ENCODE results near the gene DNAH1. TPM values are rescaled to one million over a fixed set of nuclear protein-coding genes. Genes with fewer than 3 reads are reported as not detected.

The DNAH1 gene
- total RNA-seq, 2 donors from 2014 or later = 24.3 to 35.4 TPM

DNA sequence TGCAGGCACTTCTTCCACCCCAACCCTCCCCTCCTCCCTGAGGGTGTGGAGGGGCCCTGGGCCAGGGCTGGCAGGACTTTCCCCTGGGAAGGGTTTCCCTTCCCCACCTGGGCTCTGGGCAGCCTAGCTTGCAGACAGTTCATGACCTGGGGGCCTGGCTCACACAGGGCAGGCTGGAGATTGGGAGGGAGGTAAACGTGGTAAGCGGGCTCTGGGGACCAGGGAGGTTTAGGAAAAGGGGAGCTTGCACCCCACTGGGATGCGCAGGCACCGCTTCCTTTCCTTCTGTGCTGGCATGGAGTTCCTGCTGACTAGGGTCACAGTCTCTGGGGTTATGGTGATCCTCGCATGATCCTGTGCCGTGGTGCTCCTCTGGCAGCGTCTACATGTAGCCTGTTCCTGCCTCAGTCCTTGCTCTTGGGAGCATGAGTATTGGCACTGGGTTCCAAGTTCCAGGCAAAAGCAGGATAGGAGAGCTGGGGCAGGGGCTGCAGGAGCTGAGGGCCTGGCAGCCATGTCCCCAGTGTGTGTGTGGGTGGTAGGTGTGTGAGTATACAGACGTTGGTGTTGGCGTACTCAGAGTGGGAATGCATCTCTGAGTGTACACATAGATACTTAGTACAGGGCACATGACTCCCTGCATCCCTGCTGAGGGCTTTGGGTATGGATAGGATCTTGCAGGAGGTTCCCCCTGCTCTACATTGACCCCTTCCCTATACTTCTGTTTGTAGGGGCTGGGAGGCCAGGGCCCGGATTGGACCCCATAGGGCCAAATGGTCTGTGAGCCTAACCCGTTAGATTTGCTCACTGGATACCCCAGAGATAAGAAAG, 21.6 kb upstream of the DNAH1 start:
- Mint-ChIP-seq H3K4me1 (ENCODE audit: low read depth in 2 of 2) (peaks cover 12 to 25% of the 10 kb centered on the region in 2 donors), H3K9me3 (no peaks in the 10 kb centered on the region), H3K4me3 (no peak overlapping the region), H3K27ac (no peak overlapping the region), H3K27me3 (no peaks in the 10 kb centered on the region), H3K36me3 (no peaks in the 10 kb centered on the region)
- DNase-seq (ENCODE audit: low spot score) (no peak), ATAC-seq (no peak)

DNA sequence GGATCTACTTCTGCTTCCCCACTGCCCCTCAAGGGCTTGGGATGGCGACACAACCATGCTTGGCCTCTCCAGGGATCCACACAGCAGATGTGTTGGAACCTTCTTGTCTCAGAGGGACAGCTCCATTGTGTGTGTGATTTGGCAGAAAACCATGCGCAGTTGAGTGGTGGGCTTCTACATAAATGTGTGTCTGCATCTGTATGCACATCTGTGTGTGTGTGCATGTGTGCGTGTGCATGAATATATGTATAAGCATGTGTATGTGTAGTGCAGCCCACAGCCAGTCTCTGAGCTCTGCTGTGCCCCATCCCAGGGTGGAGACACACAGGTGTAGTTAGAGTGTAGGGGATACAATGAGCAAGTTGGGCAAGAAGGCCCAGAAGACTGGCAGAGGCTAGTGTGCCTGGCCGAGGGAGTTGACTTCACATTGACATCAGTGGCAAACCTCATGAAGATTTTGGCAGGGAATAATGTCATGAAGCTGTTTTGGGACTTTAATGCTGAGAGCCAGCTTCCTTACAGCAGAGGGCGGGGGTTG, 20.4 kb upstream of the DNAH1 start:
- Mint-ChIP-seq H3K4me1 (ENCODE audit: low read depth in 2 of 2) (peaks cover 12 to 25% of the 10 kb centered on the region in 2 donors), H3K9me3 (no peaks in the 10 kb centered on the region), H3K36me3 (no peaks in the 10 kb centered on the region), H3K27me3 (no peaks in the 10 kb centered on the region), H3K27ac (no peak overlapping the region), H3K4me3 (no peak overlapping the region)
- DNase-seq (ENCODE audit: low spot score) = no peak
- ATAC-seq = no peak

DNA sequence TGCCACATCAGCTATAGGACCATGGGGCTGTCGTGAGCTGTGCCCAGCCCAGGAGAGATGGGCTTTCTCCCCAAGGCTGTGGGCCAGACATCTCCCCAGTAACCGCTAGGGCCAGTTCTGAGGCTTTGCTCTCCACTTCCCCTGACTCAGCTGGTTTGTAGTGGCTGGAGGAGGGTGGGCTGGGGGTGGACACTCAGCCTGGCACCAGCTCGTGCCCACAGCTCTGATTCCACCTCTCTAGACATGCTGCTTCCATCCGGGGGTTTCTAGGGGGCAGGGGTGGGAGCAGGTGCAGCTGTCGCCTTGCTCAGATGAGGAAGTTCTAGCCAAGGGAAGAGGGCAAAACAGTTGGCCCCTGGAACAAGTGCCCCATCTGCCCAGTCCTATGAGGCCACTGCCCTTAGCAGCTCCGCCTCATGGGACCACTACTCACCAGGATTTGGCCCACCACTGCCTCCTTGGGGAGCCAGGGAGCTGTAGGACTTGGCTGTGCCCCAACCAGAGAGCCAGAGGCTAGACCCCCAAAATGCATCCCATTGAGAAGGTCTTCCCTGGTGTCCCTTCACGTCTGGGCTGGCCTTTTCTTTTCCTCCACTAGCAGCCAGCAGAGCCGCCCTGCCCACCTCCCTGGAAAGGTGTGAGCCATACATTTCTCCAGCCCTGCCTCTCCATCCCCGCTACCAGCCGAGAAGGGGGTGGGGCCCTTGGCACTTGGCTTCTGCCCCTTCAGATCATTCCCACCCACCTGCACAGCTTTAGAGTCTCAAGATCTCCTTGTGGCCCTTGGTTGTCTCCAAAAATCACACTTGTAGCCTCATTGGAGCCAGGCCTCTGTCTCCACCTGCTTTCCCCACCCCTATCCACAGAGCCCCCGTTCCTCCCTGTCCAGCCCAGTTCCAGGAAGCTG, 18.6 kb upstream of the DNAH1 start:
- no peak overlapping the region for H3K4me3 Mint-ChIP-seq
- H3K4me1 Mint-ChIP-seq (ENCODE audit: low read depth in 2 of 2) = peaks cover 5 to 18% of the 10 kb centered on the region in 2 donors
- H3K27me3 Mint-ChIP-seq = no peaks in the 10 kb centered on the region
- H3K27ac Mint-ChIP-seq = peak overlapping the region in 1 of 2 donors; percentile 30
- H3K36me3 Mint-ChIP-seq = no peaks in the 10 kb centered on the region
- DNase-seq (ENCODE audit: low spot score) (no peak), ATAC-seq (no peak)
- H3K9me3 Mint-ChIP-seq = no peaks in the 10 kb centered on the region

DNA sequence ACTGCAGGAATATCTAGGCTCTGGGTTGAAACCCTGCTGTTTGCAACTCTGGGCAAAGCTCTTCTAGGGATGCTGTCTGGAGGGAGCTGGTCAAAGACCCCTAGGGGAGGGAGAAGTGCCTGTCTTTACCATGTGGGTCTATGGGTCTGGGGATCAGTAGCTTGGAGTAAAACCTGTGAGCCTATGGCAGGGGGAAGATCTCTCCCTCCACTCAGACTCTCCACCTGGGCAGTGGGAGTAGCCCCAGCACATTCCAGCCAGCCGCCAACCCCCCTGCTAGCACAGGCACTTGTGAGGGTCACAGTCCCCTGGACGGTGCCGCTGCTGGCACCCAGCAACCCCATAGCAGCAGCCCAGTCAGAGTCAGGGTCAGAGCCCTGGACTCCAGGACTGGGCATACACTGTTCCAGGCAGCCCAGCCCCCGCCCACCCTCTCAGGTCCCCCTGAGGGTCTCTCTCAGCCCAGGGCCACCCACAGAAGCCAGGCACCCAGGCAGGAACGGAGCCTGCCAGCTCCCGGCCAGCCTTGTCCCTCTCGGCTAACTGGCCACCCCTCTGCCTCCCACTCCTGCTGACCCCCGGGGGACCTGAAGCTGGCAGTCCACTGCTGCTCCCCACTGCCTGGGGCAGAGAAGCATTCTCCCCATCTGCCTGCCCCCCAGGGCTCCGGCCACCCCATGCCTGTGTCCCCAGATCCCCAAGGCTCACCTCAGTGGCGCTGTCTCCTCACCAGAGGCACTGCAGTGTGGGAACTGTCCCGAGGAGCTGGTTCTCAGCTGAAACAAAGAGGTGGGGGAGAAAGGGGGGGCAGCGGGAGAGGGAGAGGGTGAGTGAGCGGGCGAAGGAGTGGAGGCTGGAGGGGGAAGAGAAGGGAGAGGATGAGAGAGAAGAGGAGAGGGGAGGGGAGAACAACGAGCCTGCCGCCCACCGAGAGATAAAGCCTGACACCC, 17.7 kb upstream of the DNAH1 start:
- no peak for DNase-seq (ENCODE audit: low spot score)
- no peaks in the 10 kb centered on the region for H3K9me3 Mint-ChIP-seq
- H3K4me1 Mint-ChIP-seq (ENCODE audit: low read depth in 2 of 2) = peaks cover 5 to 18% of the 10 kb centered on the region in 2 donors
- H3K4me3 Mint-ChIP-seq = no peak overlapping the region
- no peak for ATAC-seq
- no peaks in the 10 kb centered on the region for H3K36me3 Mint-ChIP-seq
- H3K27ac Mint-ChIP-seq = peak overlapping the region in 1 of 2 donors; percentile 73
- no peaks in the 10 kb centered on the region for H3K27me3 Mint-ChIP-seq

DNA sequence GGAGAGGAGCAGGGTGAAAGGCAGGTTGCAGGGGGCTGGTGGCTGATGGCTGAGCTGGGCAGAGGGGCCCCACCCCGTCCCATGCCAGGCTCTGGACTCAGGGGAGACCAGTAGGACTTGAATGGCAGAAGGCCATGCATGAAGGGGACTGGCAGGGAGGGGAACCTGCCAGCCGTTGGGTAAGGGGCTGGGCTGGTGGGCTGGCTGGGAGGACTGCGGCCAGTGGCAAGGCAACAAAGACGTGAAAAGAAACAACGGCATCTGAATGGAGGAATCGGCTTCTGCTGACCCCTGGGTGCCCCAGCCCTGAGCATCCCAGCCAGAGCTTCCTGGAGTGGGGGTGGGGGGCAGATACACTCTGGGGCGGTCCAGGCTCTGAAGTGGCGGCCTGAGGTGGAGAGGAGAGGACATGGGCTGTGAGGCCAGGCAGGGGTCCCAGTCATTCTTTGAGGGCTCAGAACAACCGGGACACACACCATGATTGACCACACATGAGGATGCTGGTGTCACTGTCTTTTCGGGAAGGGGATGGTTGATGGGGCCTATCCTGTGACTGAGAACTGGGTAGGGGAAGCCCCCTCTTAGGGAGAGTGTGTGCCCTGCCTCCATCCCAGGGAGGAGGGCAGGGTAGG, 16.8 kb upstream of the DNAH1 start:
- Mint-ChIP-seq H3K36me3 (no peaks in the 10 kb centered on the region), H3K9me3 (no peaks in the 10 kb centered on the region), H3K27me3 (no peaks in the 10 kb centered on the region), H3K27ac (peak overlapping the region in 1 of 2 donors; percentile 73), H3K4me3 (no peak overlapping the region), H3K4me1 (ENCODE audit: low read depth in 2 of 2) (peaks cover 5 to 21% of the 10 kb centered on the region in 2 donors)
- no peak for ATAC-seq
- no peak for DNase-seq (ENCODE audit: low spot score)

DNA sequence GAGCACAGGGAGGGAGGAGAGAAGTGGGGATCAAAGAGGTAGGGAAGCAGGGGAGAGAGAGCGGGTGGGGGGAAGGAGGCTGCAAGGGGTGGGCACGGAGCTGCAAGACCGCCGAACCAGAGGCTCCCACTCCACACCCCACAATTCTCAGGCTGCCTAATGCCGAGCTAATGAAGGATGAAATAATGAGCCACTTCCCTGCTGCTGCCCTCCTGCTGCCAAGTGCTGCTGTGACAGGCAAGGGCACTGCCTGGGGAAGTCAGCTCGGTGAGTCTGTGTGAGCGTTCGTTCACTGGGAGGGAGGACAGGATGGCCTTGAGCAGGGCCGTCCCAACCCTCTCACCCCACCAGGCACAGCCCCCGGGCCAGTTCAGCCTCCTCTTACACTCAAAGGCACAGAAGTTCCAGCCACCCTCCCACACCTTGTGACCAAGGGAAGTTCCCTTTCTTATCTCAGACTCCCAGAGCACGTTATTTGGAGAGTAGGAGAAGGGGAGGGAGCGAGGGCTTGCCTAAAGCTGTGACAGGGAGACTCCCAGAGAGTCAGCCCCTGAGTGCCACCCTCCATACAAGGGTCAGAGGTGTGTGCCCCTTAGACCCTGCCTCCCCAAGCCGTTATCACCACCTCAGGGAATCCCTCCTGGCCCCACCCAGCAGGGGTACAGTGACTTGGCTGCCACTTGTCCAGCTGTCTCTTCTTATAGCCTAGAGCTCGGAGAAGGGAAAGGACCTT, 16.1 kb upstream of the DNAH1 start:
- DNase-seq (ENCODE audit: low spot score) (no peak), ATAC-seq (peak in 1 of 2 donors; percentile 46)
- H3K27ac Mint-ChIP-seq = peak overlapping the region in 1 of 2 donors; percentile 73
- no peaks in the 10 kb centered on the region for H3K27me3 Mint-ChIP-seq
- no peaks in the 10 kb centered on the region for H3K36me3 Mint-ChIP-seq
- H3K4me3 Mint-ChIP-seq = no peak overlapping the region
- peaks cover 5 to 22% of the 10 kb centered on the region in 2 donors for H3K4me1 Mint-ChIP-seq (ENCODE audit: low read depth in 2 of 2)
- no peaks in the 10 kb centered on the region for H3K9me3 Mint-ChIP-seq

DNA sequence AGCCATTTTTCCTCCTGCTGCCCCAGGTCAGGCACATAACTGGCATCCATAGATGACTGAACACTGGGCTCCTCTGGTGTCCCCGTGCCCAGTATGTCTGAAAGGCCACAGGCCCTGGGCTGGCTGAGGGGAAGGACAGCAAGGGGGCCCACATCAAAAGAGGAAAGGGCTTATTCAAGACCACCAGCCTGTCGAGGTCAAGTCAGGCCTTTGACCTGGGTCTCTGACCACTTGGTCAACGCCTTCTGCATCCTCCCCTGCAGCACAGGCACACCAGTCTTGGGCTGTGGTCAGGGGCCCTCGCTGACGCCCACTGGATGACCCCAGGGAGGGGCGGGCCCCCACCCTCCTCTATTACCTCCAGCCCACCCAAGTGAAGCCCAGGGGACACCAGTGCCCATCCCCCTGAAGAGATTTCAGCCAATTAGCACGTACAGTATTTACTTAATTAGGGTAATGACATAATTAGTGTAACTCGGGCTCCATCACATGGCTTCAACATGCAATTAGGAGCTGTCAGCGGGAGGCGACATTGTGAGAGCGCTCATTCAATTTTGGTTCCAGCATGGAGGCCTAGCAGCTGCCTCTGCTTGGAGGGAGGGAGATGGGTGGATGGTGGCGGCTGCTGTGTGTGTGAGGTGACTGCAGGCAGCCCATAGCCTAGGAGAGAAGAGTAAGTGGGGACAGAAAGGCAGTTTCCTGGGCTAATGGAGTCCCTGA, 13.5 kb upstream of the DNAH1 start:
- Mint-ChIP-seq H3K36me3 (no peaks in the 10 kb centered on the region), H3K4me3 (no peak overlapping the region), H3K27me3 (no peaks in the 10 kb centered on the region), H3K9me3 (no peaks in the 10 kb centered on the region), H3K4me1 (ENCODE audit: low read depth in 2 of 2) (peaks cover 15 to 38% of the 10 kb centered on the region in 2 donors), H3K27ac (no peak overlapping the region)
- DNase-seq (ENCODE audit: low spot score) (no peak), ATAC-seq (no peak)

DNA sequence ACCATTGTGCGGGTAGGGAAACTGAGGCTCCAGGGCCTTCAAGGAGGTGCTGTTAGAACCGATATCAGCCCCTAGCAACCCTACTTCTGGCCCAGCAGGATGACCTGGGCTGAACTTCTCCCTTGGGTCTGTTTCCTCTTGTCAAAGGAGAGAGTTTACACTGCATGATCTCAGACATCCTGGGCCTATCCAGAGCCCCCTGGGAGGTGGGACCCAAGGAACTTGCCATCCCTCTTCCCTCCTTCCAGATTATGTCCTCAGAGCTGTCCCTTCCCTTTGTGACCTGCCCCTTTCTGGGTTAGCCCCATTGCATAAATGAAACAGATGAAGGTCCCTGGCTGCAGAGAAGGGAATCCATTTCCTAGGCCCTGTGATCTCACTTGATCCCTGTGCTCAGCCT, 12.3 kb upstream of the DNAH1 start:
- ATAC-seq = no peak
- no peak for DNase-seq (ENCODE audit: low spot score)
- Mint-ChIP-seq H3K4me3 (no peak overlapping the region), H3K36me3 (no peaks in the 10 kb centered on the region), H3K27me3 (no peaks in the 10 kb centered on the region), H3K4me1 (ENCODE audit: low read depth in 2 of 2) (peaks cover 24 to 44% of the 10 kb centered on the region in 2 donors), H3K9me3 (no peaks in the 10 kb centered on the region), H3K27ac (no peak overlapping the region)

DNA sequence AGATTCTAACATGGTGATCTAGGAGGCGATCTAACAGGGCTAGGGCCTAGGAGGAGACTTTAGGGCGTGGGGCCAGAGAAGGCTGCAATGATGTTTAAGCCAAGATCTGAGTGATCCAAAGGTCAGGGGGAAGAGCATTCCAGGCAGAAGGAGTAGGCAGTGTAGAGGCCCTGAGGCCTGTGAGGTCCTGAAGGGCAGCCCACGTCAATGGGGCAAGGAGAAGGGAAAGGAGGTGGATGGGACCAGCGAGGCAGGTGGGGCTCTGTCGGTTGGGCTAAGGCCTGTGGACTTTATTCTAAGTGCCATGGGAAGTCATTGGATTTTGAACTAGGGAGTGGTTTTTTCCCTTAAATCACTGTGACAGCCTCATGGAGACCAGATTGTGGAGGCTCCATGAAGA, 10.2 kb upstream of the DNAH1 start:
- no peak for ATAC-seq
- peak overlapping the region; percentile 3 to 89 for H3K27ac Mint-ChIP-seq
- peaks cover 37 to 50% of the 10 kb centered on the region in 2 donors for H3K4me1 Mint-ChIP-seq (ENCODE audit: low read depth in 2 of 2)
- H3K27me3 Mint-ChIP-seq = no peaks in the 10 kb centered on the region
- no peaks in the 10 kb centered on the region for H3K36me3 Mint-ChIP-seq
- DNase-seq (ENCODE audit: low spot score) = no peak
- no peaks in the 10 kb centered on the region for H3K9me3 Mint-ChIP-seq
- H3K4me3 Mint-ChIP-seq = no peak overlapping the region

DNA sequence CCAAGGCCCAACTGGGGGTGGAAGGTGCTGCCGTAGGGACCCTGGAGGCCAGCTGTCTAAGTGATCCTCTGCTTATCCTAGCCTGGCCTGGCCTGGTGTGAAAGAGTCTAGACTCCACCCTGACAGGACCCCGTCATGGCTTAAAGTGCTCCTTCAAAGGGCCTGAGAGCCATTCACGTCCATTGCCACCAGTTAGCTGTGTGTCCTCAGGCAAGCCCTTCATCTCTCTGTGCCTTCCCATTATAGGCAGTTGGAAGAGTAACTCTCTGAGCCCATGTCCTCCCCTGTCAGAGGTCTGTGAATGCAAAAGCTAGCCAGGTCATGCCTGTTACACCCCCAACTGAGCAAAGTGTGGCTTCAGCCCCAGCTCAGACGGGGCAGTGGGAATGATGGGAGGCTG, 9.1 kb upstream of the DNAH1 start:
- H3K4me1 Mint-ChIP-seq (ENCODE audit: low read depth in 2 of 2) = peaks cover 41 to 55% of the 10 kb centered on the region in 2 donors
- no peaks in the 10 kb centered on the region for H3K9me3 Mint-ChIP-seq
- ATAC-seq (no peak), DNase-seq (ENCODE audit: low spot score) (no peak)
- H3K27me3 Mint-ChIP-seq = no peaks in the 10 kb centered on the region
- H3K27ac Mint-ChIP-seq = peak overlapping the region; percentile 42 to 89
- no peaks in the 10 kb centered on the region for H3K36me3 Mint-ChIP-seq
- H3K4me3 Mint-ChIP-seq = no peak overlapping the region

DNA sequence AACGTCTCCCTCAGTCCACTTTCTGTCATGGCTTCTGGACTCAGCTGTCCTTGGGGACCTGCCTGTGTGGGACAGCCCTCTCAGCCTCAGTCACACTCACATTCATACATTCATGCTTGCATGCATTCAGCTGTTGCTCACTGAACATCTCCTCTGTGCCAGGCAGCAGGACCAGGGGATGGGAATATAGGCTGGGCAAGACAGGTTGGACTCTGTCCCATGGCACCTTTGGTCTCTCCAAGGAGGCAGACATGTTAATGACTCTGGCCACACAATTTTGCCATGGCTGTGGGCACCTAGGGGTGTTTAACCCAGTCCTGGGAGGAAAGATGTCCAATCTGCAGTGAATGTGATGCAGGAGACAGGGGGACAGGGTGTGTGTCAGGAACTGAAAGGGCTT, 7.8 kb upstream of the DNAH1 start:
- no peaks in the 10 kb centered on the region for H3K36me3 Mint-ChIP-seq
- no peaks in the 10 kb centered on the region for H3K27me3 Mint-ChIP-seq
- H3K9me3 Mint-ChIP-seq = no peaks in the 10 kb centered on the region
- peaks cover 41 to 58% of the 10 kb centered on the region in 2 donors for H3K4me1 Mint-ChIP-seq (ENCODE audit: low read depth in 2 of 2)
- H3K27ac Mint-ChIP-seq = peak overlapping the region; percentile 35 to 89
- DNase-seq (ENCODE audit: low spot score) = no peak
- no peak for ATAC-seq
- H3K4me3 Mint-ChIP-seq = no peak overlapping the region

All from natural killer cell treated with Interleukin-12 subunit alpha and Interleukin-12 subunit beta and Interleukin-15 and Interleukin-18, amount 100 ng/mL, for 72 hours (primary cell).